ENCODE results near the gene WDR90.
A peak's percentile ranks its signal among the peaks of the same experiment; 100 is the strongest.
"Not testable (repeated sequence)": the region's sequence is repeated elsewhere in the genome, so short reads cannot be mapped to it uniquely, and the experiment has no call there.

WDR90 gene

GRCh38 chr16:677316-678190, 28.4 kb downstream of the WDR90 start:
- no peak for DNase-seq

GRCh38 chr16:678209-678857, 29.2 kb downstream of the WDR90 start:
- DNase-seq: no peak

GRCh38 chr16:678858-679813, 30.0 kb downstream of the WDR90 start:
- no peak for DNase-seq

- DNase-seq: peak; percentile 73
Observed at GRCh38 chr16:679814-680624, 30.9 kb downstream of the WDR90 start, which contains the start of gene STUB1. Gene STUB1 (plus strand): TSS chr16:680410. CDS start chr16:680526, 116 bp downstream.

GRCh38 chr16:680625-680945, 31.4 kb downstream of the WDR90 start:
- no peak for DNase-seq

- DNase-seq: peak; percentile 21
Observed at GRCh38 chr16:680967-681745, 32.0 kb downstream of the WDR90 start.

GRCh38 chr16:681746-682427, 32.7 kb downstream of the WDR90 start:
- no peak for DNase-seq

- DNase-seq: no peak
Observed at GRCh38 chr16:682493-683395, 33.6 kb downstream of the WDR90 start.

- DNase-seq: no peak
Observed at GRCh38 chr16:683396-684070, 34.4 kb downstream of the WDR90 start.

GRCh38 chr16:684071-684794, 35.1 kb downstream of the WDR90 start, which contains the start of gene JMJD8:
Gene JMJD8 (minus strand): TSS chr16:684334. CDS start chr16:684319, 15 bp downstream.
- DNase-seq: peak; percentile 83

GRCh38 chr16:684961-685696, 36.0 kb downstream of the WDR90 start:
- no peak for DNase-seq

- peak; percentile 21 for DNase-seq
Observed at GRCh38 chr16:685967-686366, 36.8 kb downstream of the WDR90 start.

GRCh38 chr16:686459-687260, 37.5 kb downstream of the WDR90 start:
- DNase-seq: no peak

- DNase-seq: no peak
Observed at GRCh38 chr16:687499-687898, 38.3 kb downstream of the WDR90 start.

- DNase-seq: no peak
Observed at GRCh38 chr16:689175-689897, 40.2 kb downstream of the WDR90 start.

- DNase-seq: not testable (repeated sequence)
Observed at GRCh38 chr16:691242-691641, 42.1 kb downstream of the WDR90 start.
